Astrocyte of the hippocampus (primary cell): Measurements from ENCODE around the gene MACROH2A1.

ENCODE experiments used
- DNase-seq: peaks from one replicate; pipeline ENCODE4 v3.0.0; 2011; ENCODE audit warnings: low read depth, low spot score

The MACROH2A1 gene

GRCh38 chr5:135356522-135357318 lies 42.3 kb downstream of the MACROH2A1 start:
- peak; percentile 42 for DNase-seq

DNA sequence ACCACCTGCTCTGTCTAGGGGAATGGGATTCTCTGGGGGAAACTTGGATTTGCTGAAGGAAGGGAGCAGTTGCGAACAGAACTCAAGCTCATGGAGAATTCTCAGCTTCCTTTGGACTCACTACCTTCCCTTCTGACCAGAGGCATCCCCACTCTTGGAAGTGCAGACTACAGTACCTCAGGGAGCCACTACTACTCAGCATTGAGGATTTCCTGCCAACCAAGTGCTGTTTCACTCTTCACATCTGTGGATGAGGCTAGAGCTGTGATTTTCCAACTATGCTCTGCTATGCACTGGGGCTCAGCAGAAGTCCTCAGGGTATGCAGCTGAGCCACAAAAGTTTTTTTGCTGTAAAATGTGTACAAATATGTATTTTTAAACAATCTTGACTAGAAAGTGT lies 43.9 kb downstream of the MACROH2A1 start:
- DNase-seq, result no peak

- DNase-seq, result peak; percentile 78
Observed at GRCh38 chr5:135353952-135354721, 44.9 kb downstream of the MACROH2A1 start.

DNA sequence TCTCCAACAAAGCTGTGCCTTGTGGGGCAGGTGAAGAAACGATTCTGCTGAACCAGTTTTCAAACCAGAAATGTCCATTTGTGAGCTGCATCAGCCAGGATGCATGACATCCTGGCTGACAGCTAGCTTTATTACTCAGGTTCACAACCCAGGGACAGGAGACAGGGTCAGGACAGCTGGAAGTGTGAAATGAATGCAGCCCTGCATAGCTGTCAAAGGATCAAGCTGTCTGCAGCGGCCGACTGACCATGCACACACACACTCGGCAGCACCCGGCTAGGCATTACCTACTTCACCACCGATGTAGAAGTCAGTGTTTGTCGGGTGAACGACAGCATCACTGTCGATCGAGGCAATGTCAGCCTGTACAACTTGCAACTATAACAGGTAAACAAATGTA lies 48.5 kb downstream of the MACROH2A1 start:
- DNase-seq, result no peak

GRCh38 chr5:135349886-135350285 lies 49.1 kb downstream of the MACROH2A1 start:
- no peak for DNase-seq

GRCh38 chr5:135349451-135349850 lies 49.6 kb downstream of the MACROH2A1 start:
- no peak for DNase-seq

DNA sequence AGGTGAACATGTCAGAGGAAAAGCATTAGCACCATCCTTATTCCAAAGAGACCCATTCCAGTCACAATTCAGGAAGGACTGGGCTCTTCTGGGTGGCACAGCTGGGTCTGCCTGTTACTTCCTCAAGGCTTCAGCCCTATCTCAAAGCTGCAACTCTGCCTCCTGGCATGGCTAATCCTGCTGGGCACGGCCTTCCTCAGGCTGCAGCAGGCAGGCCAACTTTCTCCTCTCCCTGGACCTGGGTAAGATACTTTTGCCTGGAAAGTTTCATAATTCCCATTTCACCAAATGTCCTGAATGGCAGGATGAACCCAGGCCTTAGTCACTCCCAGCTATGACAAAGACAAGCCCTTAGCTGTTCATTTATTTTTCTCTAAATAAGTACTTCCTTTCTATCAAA lies 50.1 kb downstream of the MACROH2A1 start:
- DNase-seq, result no peak

GRCh38 chr5:135347392-135347791 lies 51.6 kb downstream of the MACROH2A1 start:
- DNase-seq, result no peak

GRCh38 chr5:135345956-135346731 lies 52.9 kb downstream of the MACROH2A1 start:
- no peak for DNase-seq

DNA sequence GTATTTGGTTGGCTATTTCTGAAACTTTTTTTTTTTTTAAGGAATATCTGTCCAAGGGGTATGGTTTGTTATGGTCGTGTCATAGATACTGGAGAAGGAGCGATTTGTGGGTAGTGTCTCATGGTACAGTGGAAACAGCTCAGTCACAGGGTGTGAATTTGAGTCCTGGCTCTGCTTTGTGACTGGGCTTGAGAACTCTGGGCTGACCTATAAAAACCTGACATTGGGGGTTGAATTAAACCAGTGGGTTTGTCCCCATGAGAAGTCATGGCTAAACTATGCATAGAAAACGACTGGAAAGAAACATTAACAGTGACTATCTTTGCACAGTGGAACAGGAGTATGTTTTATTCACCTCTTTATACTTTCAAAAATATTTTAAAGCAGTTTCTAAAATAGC lies 54.7 kb downstream of the MACROH2A1 start:
- peak; percentile 67 for DNase-seq

- DNase-seq, result peak; percentile 56
Observed at GRCh38 chr5:135343413-135343812, 55.6 kb downstream of the MACROH2A1 start.

DNA sequence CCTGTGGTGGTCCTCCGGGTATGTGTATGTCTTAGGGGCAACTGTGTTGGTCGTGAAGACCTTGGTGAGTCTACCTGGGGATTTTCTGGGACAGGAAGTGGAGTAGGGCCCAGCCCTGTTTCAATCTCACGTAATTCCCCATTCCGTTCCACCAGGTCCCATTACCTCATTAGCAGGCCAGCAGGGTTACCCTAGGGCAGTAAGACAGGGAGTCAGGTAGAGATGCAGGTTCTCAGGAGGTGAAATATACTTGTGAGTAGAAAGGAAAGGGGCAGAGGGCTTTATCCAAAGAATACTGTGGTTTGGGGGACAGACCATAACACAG lies 56.5 kb downstream of the MACROH2A1 start:
- no peak for DNase-seq

- DNase-seq, result no peak
Observed at GRCh38 chr5:135341696-135342550, 57.1 kb downstream of the MACROH2A1 start.

- DNase-seq, result no peak
Observed at GRCh38 chr5:135341016-135341666, 57.9 kb downstream of the MACROH2A1 start.

DNA sequence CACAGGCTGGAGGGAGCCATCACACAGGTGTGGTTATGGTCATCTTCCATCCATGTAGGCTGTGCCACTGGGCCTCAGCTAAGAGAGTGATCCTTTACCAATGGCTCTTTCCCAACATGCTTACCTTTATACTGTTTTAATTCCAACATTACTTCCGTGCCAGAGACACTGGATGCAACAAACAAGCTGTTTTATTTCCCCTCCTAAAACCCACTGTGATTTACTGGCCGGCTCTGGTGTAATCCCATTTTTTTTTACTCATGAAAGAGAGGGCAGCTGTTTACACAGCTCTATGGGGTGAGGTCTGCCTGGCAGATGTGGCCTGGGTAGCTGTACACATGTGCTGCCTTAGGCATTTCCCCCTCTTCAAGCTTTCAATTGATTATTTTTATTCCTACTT lies 58.5 kb downstream of the MACROH2A1 start:
- no peak for DNase-seq

DNA sequence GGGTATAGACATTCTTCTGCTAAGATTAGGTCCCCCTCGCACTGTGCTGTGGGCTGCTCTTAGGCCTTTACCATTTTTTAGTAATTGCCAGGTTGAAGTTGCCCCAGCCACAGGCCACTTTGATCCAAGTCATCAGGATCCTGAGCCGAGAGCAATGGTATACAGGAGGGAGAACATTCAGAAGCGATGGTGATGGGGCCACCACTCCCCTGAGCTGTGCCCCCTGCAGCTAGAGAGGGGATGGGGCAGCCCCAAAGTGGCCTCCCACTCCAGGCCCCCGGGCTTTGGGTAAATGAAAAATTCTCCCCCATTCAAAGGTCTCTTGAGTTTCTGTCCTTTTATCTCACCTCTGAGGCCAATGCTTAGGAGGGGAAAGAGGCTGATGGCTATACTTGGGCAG lies 59.4 kb downstream of the MACROH2A1 start:
- DNase-seq, result no peak

DNA sequence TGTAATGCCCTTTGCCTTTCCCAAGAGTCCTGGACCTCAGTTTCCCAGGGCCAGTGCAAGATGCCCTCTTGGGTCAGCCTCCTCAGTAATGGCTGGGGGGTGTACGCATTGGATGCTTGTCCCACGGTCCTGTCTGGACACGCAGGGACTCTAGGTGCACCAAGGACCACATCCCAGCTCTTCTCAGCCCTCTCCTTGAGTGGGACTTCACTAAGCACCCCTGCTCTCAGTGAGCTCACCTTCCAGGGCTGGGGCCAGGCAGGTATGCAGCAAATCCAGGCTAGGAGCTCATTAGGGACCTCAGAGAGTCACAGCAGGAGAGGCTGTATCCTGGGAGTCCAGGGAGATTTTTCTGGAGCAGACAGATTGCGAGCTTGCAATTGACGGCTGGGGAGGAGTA lies 59.8 kb downstream of the MACROH2A1 start:
- DNase-seq, result no peak

- peak; percentile 12 for DNase-seq
Observed at GRCh38 chr5:135337064-135337463, 62.0 kb downstream of the MACROH2A1 start.

DNA sequence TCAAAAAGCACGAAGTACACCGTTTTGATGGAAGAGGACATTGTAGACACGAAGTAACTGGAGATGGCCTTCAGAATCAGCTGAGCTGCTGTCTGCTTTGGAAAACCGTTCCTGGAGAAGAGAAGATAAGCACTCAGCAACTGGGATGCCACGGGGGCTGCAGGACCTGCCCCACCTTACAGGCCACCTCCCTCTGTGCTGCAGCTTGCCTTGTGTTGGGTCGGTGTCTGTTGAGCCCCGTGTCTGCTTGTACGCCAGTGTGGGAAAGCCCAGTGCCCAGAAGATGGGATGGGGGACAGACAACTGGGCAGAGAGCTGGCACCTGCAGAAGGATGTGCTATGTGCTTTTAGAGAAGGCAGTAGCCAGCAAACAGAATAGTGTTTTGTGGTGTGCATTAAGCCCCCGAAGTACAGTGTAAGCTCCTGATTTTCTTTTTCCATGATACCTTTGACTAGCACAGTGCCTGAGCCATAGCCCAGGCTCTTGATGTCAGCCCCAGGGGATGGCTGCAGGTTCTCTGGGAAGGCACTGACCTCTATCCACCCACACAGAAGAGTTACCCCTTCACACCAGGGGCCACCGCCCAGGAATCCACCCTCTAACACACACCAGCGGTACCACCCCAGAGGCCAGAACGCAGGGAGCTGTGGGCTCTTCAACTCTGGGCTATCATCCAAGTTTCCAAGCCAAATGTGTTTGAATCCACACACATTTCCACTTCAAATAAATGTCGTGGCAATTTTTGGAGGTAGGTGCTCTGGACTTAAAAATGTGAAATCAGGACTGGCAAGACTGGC lies 63.8 kb downstream of the MACROH2A1 start:
- DNase-seq, result peak; percentile 64
